H1 (cell line): ENCODE results near the gene PARK7. TPM values are rescaled to one million over a fixed set of nuclear protein-coding genes. Genes with fewer than 3 reads are reported as not detected.

Experiments used
- RBBP5 ChIP-seq: IDR thresholded peaks from 2 replicates; pipeline ENCODE4 v1.7.1; 2012; ENCODE audit warnings: low read depth, mild to moderate bottlenecking, inconsistent platforms, low read length, moderate library complexity, borderline replicate concordance
- polyA plus RNA-seq, 7 experiments: library from polyadenylated mRNA; depleted of rRNA in 3 of 7; stranded (reverse) in 5 of 7; unstranded in 2 of 7; fragments of >200 nt in 5 of 7; fragments of 200-250 nt in 2 of 7; gene quantifications; 1 replicate in 5 of 7; 2 replicates in 1 of 7; 4 replicates in 1 of 7; pipeline versions ENCODE4 v1.2.1 to v1.2.3, GENCODE V29; 2011 to 2013; ENCODE audit warnings: missing spikeins in 2 of 7, mixed read lengths in 2 of 7
- total RNA-seq: library from RNA; stranded (reverse); fragmentation: NEBNext Ultra II Directional; extraction: Animal tissue kit (Norgen Biotek cat#: 25700); gene quantifications from 2 replicates; pipeline ENCODE4 v1.2.1, GENCODE V29; 2021
- TF ChIP-seq, protein P1 (sequence below): IDR thresholded peaks from 2 replicates; pipeline ENCODE4 v1.6.1; 2011; ENCODE audit warnings: low read depth, mild to moderate bottlenecking, low read length; ENCODE audit not compliant: insufficient read depth

Gene PARK7
- total and polyA plus RNA-seq, 2 of the 8 experiments (the other 6 are each of a cell fraction or from before 2014, with no cell fraction given): 206 to 383 TPM

GRCh38 chr1:8025671-8026144 lies 64.2 kb downstream of the PARK7 start (continued):
- TF ChIP-seq, protein P1, sequence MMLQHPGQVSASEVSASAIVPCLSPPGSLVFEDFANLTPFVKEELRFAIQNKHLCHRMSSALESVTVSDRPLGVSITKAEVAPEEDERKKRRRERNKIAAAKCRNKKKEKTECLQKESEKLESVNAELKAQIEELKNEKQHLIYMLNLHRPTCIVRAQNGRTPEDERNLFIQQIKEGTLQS: no peak
- TF ChIP-seq RBBP5: no peak
- TF ChIP-seq, all 59 proteins: peak for 3
